ENCODE results near the gene IGF1R. TPM values are rescaled to one million over a fixed set of nuclear protein-coding genes. Genes with fewer than 3 reads are reported as not detected.

The IGF1R gene
- total and polyA plus RNA-seq, 4 donors: 5.9 to 154 (median 27.6) TPM

DNA sequence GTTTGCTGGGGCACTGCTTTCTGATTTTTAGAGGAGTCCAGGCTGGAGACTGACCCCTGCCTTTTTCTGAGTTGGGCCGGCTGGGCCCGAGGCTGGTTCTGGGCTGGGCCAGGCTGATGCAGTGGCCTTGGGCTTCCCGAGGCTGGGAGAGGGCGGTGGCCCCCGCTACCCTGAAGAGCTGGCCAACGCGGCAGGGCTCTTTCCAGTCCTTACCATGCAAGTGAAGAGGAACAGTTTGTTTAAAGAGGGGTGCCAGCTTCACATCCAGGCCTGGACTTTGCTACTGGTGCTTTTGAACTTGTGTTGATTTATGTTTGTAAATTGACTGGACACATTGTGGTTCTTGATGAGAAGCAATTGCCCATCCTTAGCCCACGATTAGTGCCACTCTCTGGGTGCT lies 15.3 kb downstream of the IGF1R start:
- ATAC-seq (ENCODE audit: insufficient read depth, low FRiP score) (no peak), DNase-seq (no peak)
- Histone ChIP-seq H3K9me3 (ENCODE audit: control insufficient read depth in 4 of 4, insufficient read depth in 3 of 4, low read length in 3 of 4) (no peaks in the 10 kb centered on the region), H3K4me1 (ENCODE audit: control insufficient read depth in 5 of 5, insufficient read depth in 5 of 5, low read length in 5 of 5) (peaks cover 0 to 30% (median 23%) of the 10 kb centered on the region in 5 donors), H3K9ac (ENCODE audit: insufficient read depth in 1 of 2, low read length in 2 of 2) (no peak overlapping the region), H3K4me3 (no peak overlapping the region), H3K36me3 (ENCODE audit: control insufficient read depth in 4 of 4, insufficient read depth in 4 of 4, low read length in 4 of 4) (peaks cover 0 to 4% (median 0%) of the 10 kb centered on the region in 4 donors), H3K27me3 (ENCODE audit: control insufficient read depth in 3 of 3, insufficient read depth in 3 of 3, low read length in 2 of 3) (no peaks in the 10 kb centered on the region), H3K27ac (ENCODE audit: low read depth in 1 of 2, low read length in 1 of 2) (peak overlapping the region in 1 of 2 donors; percentile 13)
- WGBS, 2 donors: 58% methylated on average over 8 of the region's 8 CpGs
- TF ChIP-seq CTCF (IDR thresholded peaks at IDR 0.05; ENCODE audit: control extremely low read depth, extremely low read depth): no peak

GRCh38 chr15:98666441-98666840 lies 18.1 kb downstream of the IGF1R start:
- H3K4me1 ChIP-seq (ENCODE audit: control insufficient read depth in 5 of 5, insufficient read depth in 5 of 5, low read length in 5 of 5): peaks cover 9 to 41% (median 36%) of the 10 kb centered on the region in 5 donors

DNA sequence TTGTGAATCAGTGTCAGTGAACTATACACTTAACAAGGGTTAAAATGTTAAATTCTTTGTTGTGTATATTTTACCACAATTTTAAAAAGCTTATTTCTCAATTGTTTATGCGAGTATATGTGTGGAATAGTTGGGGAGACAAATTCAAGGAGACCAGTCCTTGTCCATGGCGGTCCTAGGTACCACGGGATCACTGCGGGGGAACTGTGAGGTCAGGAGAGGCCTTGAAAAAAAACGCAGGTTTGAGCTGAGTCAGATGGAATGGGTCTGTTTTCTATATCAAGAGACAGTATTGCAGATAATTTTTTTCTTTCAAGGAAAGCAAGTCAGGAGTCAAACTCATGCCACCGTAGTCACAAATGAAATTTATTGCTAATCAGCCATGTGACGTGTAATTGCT lies 18.5 kb downstream of the IGF1R start:
- 86 to 91% methylated on average over 7 of the region's 7 CpGs for WGBS, 2 donors
- Histone ChIP-seq H3K36me3 (ENCODE audit: control insufficient read depth in 4 of 4, insufficient read depth in 4 of 4, low read length in 4 of 4) (no peaks in the 10 kb centered on the region), H3K4me1 (ENCODE audit: control insufficient read depth in 5 of 5, insufficient read depth in 5 of 5, low read length in 5 of 5) (peaks cover 9 to 44% (median 37%) of the 10 kb centered on the region in 5 donors), H3K27me3 (ENCODE audit: control insufficient read depth in 3 of 3, insufficient read depth in 3 of 3, low read length in 2 of 3) (no peaks in the 10 kb centered on the region), H3K9ac (ENCODE audit: insufficient read depth in 1 of 2, low read length in 2 of 2) (no peak overlapping the region), H3K4me3 (no peak overlapping the region), H3K27ac (ENCODE audit: low read depth in 1 of 2, low read length in 1 of 2) (no peak overlapping the region), H3K9me3 (ENCODE audit: control insufficient read depth in 4 of 4, insufficient read depth in 3 of 4, low read length in 3 of 4) (no peaks in the 10 kb centered on the region)
- no peak for TF ChIP-seq CTCF (IDR thresholded peaks at IDR 0.05; ENCODE audit: control extremely low read depth, extremely low read depth)
- DNase-seq: no peak
- no peak for ATAC-seq (ENCODE audit: insufficient read depth, low FRiP score)

More at GRCh38 chr15:98666441-98666840, 18.1 kb downstream of the IGF1R start:
- no peaks in the 10 kb centered on the region for H3K9me3 ChIP-seq (ENCODE audit: control insufficient read depth in 4 of 4, insufficient read depth in 3 of 4, low read length in 3 of 4)
- TF ChIP-seq CTCF (IDR thresholded peaks at IDR 0.05; ENCODE audit: control extremely low read depth, extremely low read depth): no peak
- ATAC-seq (ENCODE audit: insufficient read depth, low FRiP score): no peak
- H3K4me3 ChIP-seq: no peak overlapping the region
- no peak overlapping the region for H3K27ac ChIP-seq (ENCODE audit: low read depth in 1 of 2, low read length in 1 of 2)
- no peak for DNase-seq
- no peaks in the 10 kb centered on the region for H3K27me3 ChIP-seq (ENCODE audit: control insufficient read depth in 3 of 3, insufficient read depth in 3 of 3, low read length in 2 of 3)
- no peaks in the 10 kb centered on the region for H3K36me3 ChIP-seq (ENCODE audit: control insufficient read depth in 4 of 4, insufficient read depth in 4 of 4, low read length in 4 of 4)
- H3K9ac ChIP-seq (ENCODE audit: insufficient read depth in 1 of 2, low read length in 2 of 2): no peak overlapping the region
- WGBS, 2 donors: 86 to 90% methylated on average over 6 of the region's 6 CpGs

All from lung (tissue), 12 donors.